ENCODE data around the gene VAV2. TPM values are rescaled to one million over a fixed set of nuclear protein-coding genes. Genes with fewer than 3 reads are reported as not detected.

The VAV2 gene
- polyA plus RNA-seq, 1 experiment, result 9.0 TPM

DNA sequence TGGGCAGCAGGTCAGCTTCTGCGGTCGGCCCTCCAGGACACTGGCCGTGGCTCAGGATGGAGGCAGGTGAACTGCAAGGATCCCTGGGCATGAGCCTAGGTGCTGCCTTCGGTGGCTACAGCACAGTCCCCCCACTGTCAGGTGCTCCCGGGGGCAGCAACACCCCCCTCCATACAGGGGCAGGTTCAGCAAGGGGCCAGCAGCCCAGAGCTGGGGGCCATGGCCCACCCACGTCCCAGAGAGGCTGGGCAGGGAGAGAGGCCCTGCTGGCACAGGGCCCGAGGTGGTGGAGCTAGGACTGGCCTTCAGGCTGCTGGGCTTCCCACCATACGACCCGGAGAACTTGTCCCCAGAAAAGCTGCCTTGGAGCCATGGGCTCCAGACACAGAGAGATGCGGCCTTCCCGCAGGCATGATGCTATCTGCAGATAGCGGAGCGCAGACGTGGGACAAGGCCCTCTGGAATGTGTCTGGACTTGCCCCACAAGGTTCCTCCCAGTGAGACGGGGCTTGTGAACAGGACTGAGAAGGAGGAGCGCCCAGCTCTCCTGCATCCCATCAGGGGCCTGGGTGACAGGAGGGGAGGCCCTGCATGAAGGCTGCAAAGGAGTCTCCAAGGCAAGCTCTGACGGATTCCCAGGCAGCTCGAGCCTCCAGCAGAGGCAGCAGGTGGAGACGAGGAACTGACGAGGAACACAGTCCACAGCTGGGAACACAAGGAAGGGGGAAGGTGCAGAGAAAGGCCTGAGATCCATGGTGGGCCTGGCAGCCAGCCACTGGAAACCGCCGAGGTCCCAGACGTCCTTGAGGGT is 111.1 kb downstream of the VAV2 start:
- TF ChIP-seq, protein P1, sequence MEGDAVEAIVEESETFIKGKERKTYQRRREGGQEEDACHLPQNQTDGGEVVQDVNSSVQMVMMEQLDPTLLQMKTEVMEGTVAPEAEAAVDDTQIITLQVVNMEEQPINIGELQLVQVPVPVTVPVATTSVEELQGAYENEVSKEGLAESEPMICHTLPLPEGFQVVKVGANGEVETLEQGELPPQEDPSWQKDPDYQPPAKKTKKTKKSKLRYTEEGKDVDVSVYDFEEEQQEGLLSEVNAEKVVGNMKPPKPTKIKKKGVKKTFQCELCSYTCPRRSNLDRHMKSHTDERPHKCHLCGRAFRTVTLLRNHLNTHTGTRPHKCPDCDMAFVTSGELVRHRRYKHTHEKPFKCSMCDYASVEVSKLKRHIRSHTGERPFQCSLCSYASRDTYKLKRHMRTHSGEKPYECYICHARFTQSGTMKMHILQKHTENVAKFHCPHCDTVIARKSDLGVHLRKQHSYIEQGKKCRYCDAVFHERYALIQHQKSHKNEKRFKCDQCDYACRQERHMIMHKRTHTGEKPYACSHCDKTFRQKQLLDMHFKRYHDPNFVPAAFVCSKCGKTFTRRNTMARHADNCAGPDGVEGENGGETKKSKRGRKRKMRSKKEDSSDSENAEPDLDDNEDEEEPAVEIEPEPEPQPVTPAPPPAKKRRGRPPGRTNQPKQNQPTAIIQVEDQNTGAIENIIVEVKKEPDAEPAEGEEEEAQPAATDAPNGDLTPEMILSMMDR (IDR thresholded peaks at IDR 0.05; ENCODE audit: low read depth, low read length), result no peak
- Histone ChIP-seq H3K9me3 (ENCODE audit: control insufficient read depth, insufficient read depth, low read length) (no peaks in the 10 kb centered on the region; the same call in 1 of the 2 replicates), H3K4me3 (ENCODE audit: low read depth, low read length) (no peak overlapping the region), H3K27ac (ENCODE audit: low read depth, low read length) (no peak overlapping the region), H3K27me3 (ENCODE audit: control insufficient read depth, insufficient read depth, low read length) (no peaks in the 10 kb centered on the region)
- no peak for DNase-seq (ENCODE audit: low read depth, low spot score)
- ChIA-PET CTCF (no interaction called here), POLR2A (no interaction called here)

DNA sequence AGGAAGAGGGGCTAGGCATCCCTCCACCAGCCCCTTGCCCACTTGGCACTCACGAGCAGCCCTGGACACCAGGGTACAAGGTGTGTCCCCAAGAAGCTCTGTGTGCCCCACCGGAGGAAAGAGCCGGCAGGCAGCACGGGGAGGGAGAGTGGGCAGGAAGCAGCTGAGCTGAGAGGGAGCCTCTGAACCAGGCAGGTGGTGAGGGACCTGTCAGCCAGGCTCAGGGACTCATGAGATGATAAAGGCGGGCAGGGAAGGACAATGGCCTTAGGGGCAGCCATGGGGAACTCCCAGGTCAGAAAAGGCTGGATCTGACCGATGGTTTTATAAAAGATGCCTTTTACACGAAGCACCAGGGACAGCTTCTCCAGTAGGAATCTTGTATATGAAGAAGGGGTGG is 112.0 kb downstream of the VAV2 start:
- Histone ChIP-seq H3K27me3 (ENCODE audit: control insufficient read depth, insufficient read depth, low read length) (no peaks in the 10 kb centered on the region), H3K27ac (ENCODE audit: low read depth, low read length) (no peak overlapping the region), H3K9me3 (ENCODE audit: control insufficient read depth, insufficient read depth, low read length) (no peaks in the 10 kb centered on the region; the same call in 1 of the 2 replicates), H3K4me3 (ENCODE audit: low read depth, low read length) (no peak overlapping the region)
- TF ChIP-seq, protein P1 (IDR thresholded peaks at IDR 0.05; ENCODE audit: low read depth, low read length), result no peak
- ChIA-PET CTCF (no interaction called here), POLR2A (no interaction called here)
- no peak for DNase-seq (ENCODE audit: low read depth, low spot score)

DNA sequence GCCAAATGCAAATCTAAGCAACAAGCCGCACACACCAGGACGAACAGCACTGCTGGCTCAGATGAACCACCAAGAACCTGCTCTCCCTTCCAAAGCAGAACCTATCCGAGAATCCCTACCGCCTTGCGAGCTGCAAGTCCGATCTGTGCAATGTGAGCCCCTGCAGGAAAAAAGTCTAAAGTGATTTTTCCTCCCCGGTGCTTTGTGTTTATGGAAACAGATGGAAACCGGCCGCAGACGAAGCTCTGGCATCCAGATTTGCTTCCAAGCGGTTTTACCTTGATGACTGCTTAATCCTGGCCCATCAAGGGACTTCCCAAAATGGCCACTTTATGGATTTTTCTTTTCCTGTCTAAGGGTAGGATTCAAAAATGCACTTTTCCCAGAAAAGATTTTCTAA is 112.5 kb downstream of the VAV2 start:
- H3K27ac ChIP-seq (ENCODE audit: low read depth, low read length), result no peak overlapping the region
- POLR2A ChIA-PET, result no interaction called here
- CTCF ChIA-PET, result no interaction called here

DNA sequence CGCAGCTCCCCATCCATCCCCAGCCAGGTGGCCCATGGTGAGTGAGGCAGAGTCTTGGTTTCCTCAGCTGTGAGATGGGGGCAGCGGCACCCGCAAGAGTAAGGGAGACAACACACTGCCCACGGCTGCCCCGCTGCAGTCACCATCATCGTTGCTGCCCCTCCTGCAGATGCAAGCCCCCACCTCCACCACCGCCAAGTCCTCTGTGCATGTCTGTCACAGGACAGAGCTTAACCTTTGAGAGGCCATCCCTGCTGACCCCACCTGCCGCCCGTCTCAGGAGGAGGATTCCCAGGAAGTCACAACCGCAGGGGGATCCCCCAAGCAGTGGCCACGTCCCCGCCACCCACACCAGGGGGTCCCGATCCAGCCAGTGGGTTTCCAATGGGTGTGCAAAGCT is 113.7 kb downstream of the VAV2 start:
- H3K27me3 ChIP-seq (ENCODE audit: control insufficient read depth, insufficient read depth, low read length), result no peaks in the 10 kb centered on the region
- CTCF ChIA-PET, result no interaction called here
- H3K27ac ChIP-seq (ENCODE audit: low read depth, low read length), result no peak overlapping the region
- H3K4me3 ChIP-seq (ENCODE audit: low read depth, low read length), result no peak overlapping the region
- POLR2A ChIA-PET, result no interaction called here
- no peak for DNase-seq (ENCODE audit: low read depth, low spot score)
- TF ChIP-seq, protein P1 (IDR thresholded peaks at IDR 0.05; ENCODE audit: low read depth, low read length), result no peak
- no peaks in the 10 kb centered on the region; the same call in 1 of the 2 replicates for H3K9me3 ChIP-seq (ENCODE audit: control insufficient read depth, insufficient read depth, low read length)

More for the DNA sequence above, 112.5 kb downstream of the VAV2 start:
- TF ChIP-seq, protein P1 (IDR thresholded peaks at IDR 0.05; ENCODE audit: low read depth, low read length), result no peak
- Histone ChIP-seq H3K4me3 (ENCODE audit: low read depth, low read length) (no peak overlapping the region), H3K27me3 (ENCODE audit: control insufficient read depth, insufficient read depth, low read length) (no peaks in the 10 kb centered on the region), H3K9me3 (ENCODE audit: control insufficient read depth, insufficient read depth, low read length) (no peaks in the 10 kb centered on the region; the same call in 1 of the 2 replicates)
- no peak for DNase-seq (ENCODE audit: low read depth, low spot score)

DNA sequence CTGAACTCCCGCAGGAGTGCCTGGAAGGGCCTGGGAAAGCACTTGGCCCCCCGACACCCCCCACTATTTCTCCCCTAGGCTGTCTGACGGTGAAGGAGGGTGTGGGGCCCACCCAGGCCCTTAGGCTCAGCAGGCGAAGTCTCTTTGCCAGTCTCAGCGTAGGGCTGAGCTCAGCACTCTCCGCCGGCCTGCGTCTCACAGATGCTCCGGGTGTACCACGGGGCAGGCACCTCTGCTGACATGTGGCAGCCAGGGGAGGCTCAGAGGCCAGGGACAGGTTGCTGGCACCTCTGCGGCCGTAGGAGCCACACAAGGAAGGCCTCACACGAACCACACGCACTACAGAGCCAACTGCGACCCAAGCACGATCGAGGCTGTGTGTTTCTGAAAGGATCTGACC is 114.2 kb downstream of the VAV2 start:
- TF ChIP-seq, protein P1 (IDR thresholded peaks at IDR 0.05; ENCODE audit: low read depth, low read length), result no peak

More for the DNA sequence above, 114.2 kb downstream of the VAV2 start:
- Histone ChIP-seq H3K4me3 (ENCODE audit: low read depth, low read length) (no peak overlapping the region), H3K27ac (ENCODE audit: low read depth, low read length) (no peak overlapping the region), H3K27me3 (ENCODE audit: control insufficient read depth, insufficient read depth, low read length) (no peaks in the 10 kb centered on the region), H3K9me3 (ENCODE audit: control insufficient read depth, insufficient read depth, low read length) (no peaks in the 10 kb centered on the region; the same call in 1 of the 2 replicates)
- DNase-seq (ENCODE audit: low read depth, low spot score), result no peak
- CTCF ChIA-PET, result no interaction called here
- POLR2A ChIA-PET, result no interaction called here
